Lower lobe of right lung (tissue), 2 donors: ENCODE measurements around the gene HLA-DOB. TPM values are rescaled to one million over a fixed set of nuclear protein-coding genes. Genes with fewer than 3 reads are reported as not detected.

ENCODE experiments used
- ATAC-seq, 2 donors: fragments of 200-7000 bp; cut with Tn5 transposase; one replicate each; pipeline ENCODE4 v1.9.1; 2020 to 2022; ENCODE audit warnings: mild to moderate bottlenecking in 2 of 2, moderate library complexity in 2 of 2
- DNase-seq: peaks from one replicate; pipeline ENCODE4 v3.0.0-alpha.2; 2020
- H3K27ac ChIP-seq: fragments of 200-600 bp; one replicate; pipeline ENCODE4 v1.8.0; 2022
- H3K27me3 ChIP-seq: fragments of 200-600 bp; one replicate; pipeline ENCODE4 v1.8.0; 2022; ENCODE audit warnings: low read depth
- H3K36me3 ChIP-seq: fragments of 200-600 bp; one replicate; pipeline ENCODE4 v1.8.0; 2022; ENCODE audit warnings: mild to moderate bottlenecking
- H3K4me1 ChIP-seq: fragments of 200-600 bp; one replicate; pipeline ENCODE4 v1.8.0; 2022
- H3K4me3 ChIP-seq: fragments of 200-600 bp; one replicate; pipeline ENCODE4 v1.8.0; 2022; ENCODE audit warnings: mild to moderate bottlenecking
- H3K9me3 ChIP-seq: fragments of 200-600 bp; one replicate; pipeline ENCODE4 v1.8.0; 2022
- intact Hi-C: fragments of 100-400 bp; cut with DNase I; formaldehyde crosslinking; loops from one replicate; pipeline ENCODE4 v1.11.0; 2022
- total RNA-seq: library from RNA; stranded (reverse); fragmentation: NEBNext Ultra II Directional; extraction: Animal tissue kit (Norgen Biotek cat#: 25700); gene quantifications from one replicate; pipeline ENCODE4 v1.2.1, GENCODE V29; 2021
- TF ChIP-seq, protein P1 (sequence below): fragments of 200-600 bp; IDR thresholded peaks from one replicate; pipeline ENCODE4 v1.8.0; 2022; ENCODE audit warnings: antibody characterized with exemption, mild to moderate bottlenecking
- donor health status: DM: no; HTN: yes; CAD: no; lungs with severe emphysema.

HLA-DOB gene
- total RNA-seq, 1 donor from 2014 or later = 0.95 TPM

GRCh38 chr6:32857156-32857891, 40.5 kb upstream of the HLA-DOB start:
- H3K36me3 ChIP-seq = peaks cover 50% of the 10 kb centered on the region
- H3K27me3 ChIP-seq = no peaks in the 10 kb centered on the region
- intact Hi-C loops = no loop called here
- H3K4me3 ChIP-seq = no peak overlapping the region
- DNase-seq (no peak), ATAC-seq (no peak)
- no peaks in the 10 kb centered on the region for H3K9me3 ChIP-seq
- TF ChIP-seq, protein P1, sequence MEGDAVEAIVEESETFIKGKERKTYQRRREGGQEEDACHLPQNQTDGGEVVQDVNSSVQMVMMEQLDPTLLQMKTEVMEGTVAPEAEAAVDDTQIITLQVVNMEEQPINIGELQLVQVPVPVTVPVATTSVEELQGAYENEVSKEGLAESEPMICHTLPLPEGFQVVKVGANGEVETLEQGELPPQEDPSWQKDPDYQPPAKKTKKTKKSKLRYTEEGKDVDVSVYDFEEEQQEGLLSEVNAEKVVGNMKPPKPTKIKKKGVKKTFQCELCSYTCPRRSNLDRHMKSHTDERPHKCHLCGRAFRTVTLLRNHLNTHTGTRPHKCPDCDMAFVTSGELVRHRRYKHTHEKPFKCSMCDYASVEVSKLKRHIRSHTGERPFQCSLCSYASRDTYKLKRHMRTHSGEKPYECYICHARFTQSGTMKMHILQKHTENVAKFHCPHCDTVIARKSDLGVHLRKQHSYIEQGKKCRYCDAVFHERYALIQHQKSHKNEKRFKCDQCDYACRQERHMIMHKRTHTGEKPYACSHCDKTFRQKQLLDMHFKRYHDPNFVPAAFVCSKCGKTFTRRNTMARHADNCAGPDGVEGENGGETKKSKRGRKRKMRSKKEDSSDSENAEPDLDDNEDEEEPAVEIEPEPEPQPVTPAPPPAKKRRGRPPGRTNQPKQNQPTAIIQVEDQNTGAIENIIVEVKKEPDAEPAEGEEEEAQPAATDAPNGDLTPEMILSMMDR = no peak
- H3K4me1 ChIP-seq = peaks cover 26% of the 10 kb centered on the region
- no peak overlapping the region for H3K27ac ChIP-seq

DNA sequence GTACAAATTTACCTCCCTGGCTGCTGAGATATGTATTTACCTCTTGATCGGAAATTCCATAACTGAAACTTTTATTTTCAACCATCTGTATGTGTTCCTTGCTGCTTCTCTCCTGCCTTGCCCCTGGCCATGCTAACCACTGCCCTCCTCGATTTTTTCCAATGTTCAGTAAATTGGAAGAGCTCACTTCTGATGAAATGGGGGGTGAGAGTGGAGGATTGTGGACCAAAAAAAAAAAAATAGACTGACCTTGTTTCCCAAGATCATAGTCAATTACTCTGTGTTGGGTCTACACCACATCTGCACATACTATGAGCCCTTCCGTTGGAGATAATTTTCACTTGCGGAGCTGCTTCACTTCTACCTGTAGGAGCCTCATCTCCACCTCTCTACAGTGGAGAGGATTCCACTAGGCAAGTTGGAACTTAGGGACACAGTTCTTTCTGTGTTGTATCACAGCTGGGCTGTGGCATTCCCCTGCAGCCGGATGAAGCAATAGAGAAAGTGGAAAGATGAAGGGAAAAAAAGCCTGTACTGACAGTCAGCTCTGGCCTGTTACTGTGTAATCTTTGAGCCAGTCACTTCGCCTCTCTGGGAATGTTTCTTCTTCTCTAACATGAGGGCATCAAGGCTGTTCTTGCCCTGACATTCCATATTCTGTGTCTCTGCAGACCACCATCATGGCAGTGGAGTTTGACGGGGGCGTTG, 38.8 kb upstream of the HLA-DOB start:
- intact Hi-C loops = no loop called here
- no peaks in the 10 kb centered on the region for H3K9me3 ChIP-seq
- H3K27me3 ChIP-seq = no peaks in the 10 kb centered on the region
- DNase-seq = no peak
- H3K36me3 ChIP-seq = peaks cover 61% of the 10 kb centered on the region
- H3K4me3 ChIP-seq = peak overlapping the region; percentile 93
- peaks cover 43% of the 10 kb centered on the region for H3K4me1 ChIP-seq
- TF ChIP-seq, protein P1 = no peak
- no peak for ATAC-seq
- peak overlapping the region; percentile 97 for H3K27ac ChIP-seq

DNA sequence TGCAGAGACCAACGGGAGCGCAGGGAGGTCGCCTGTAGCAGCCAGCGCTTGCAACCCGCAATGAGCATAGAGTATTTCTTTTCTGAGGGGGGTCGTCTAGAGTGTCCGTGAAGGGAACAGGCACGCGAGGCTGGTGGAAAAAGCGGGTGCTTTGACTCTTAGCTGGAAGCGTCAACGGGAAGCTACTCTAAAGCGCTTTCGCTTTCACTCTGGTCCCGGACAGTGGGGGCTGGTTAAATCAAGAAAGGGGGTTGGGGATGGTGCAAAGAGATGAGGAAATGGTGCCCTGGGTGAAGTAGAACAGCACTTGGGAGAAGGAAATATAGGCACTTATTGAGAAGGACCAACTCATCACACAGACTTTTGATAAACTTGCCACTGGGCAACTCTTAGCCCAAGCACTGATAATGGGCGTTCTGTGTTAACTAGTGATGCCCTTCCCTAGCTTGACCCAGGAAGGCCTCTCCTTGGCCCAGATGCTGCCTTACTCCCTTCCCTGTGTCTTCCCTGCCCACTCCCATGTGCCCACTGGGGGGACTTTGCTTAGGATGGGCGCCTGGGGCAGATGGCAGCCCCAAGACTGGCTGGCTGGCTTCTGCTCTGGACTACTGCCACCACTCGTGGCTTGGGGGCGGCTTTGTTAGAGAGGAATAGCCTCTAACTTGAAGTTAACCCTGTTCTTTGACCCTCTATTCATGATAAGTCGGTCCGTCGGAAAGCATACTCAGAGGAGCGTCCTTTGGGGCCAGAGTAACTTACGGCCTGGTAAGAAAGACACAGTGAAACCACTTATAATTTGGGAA, 37.8 kb upstream of the HLA-DOB start:
- Histone ChIP-seq H3K27me3 (no peaks in the 10 kb centered on the region), H3K4me3 (peak overlapping the region; percentile 93), H3K4me1 (peaks cover 52% of the 10 kb centered on the region), H3K27ac (peak overlapping the region; percentile 97), H3K36me3 (peaks cover 61% of the 10 kb centered on the region), H3K9me3 (no peaks in the 10 kb centered on the region)
- DNase-seq (peak; percentile 61), ATAC-seq (peak; percentile 51 to 57)
- TF ChIP-seq, protein P1 = no peak
- intact Hi-C loops = no loop called here

- DNase-seq (peak; percentile 97), ATAC-seq (peak; percentile 96 to 97)
- Histone ChIP-seq H3K27me3 (no peaks in the 10 kb centered on the region), H3K4me1 (peaks cover 52% of the 10 kb centered on the region), H3K9me3 (no peaks in the 10 kb centered on the region), H3K4me3 (peak within 1 kb of the TSS; percentile 93), H3K36me3 (peaks cover 59% of the 10 kb centered on the region), H3K27ac (peak within 1 kb of the TSS; percentile 97)
- TF ChIP-seq, protein P1 = peak; percentile 88
- intact Hi-C loops = no loop called here
These were observed 37.0 kb upstream of the HLA-DOB start, which contains the start of the genes PSMB9 and TAP1 for GRCh38 chr6:32853541-32854375. PSMB9 (plus strand) TSS chr6:32854192; CDS start chr6:32854230, 38 bp downstream. TAP1 (minus strand) TSS chr6:32853704; CDS start chr6:32853636, 68 bp downstream.
